ENCODE data around the gene ZNF496. TPM values are rescaled to one million over a fixed set of nuclear protein-coding genes. Genes with fewer than 3 reads are reported as not detected.
"Not testable (repeated sequence)": the region's sequence is repeated elsewhere in the genome, so short reads cannot be mapped to it uniquely, and the experiment has no call there.

The ZNF496 gene
- total and polyA plus RNA-seq, 4 donors = 8.2 to 43.4 (median 15.6) TPM

- Histone ChIP-seq H3K4me1 (ENCODE audit: control insufficient read depth in 5 of 5, insufficient read depth in 5 of 5, low read length in 5 of 5) (no peaks in the 10 kb centered on the region), H3K27ac (ENCODE audit: low read depth in 1 of 2, low read length in 1 of 2) (no peak overlapping the region), H3K27me3 (ENCODE audit: control insufficient read depth in 3 of 3, insufficient read depth in 3 of 3, low read length in 2 of 3) (no peaks in the 10 kb centered on the region), H3K9me3 (ENCODE audit: control insufficient read depth in 4 of 4, insufficient read depth in 3 of 4, low read length in 3 of 4) (peaks cover 0 to 18% (median 0%) of the 10 kb centered on the region in 4 donors), H3K9ac (ENCODE audit: insufficient read depth in 1 of 2, low read length in 2 of 2) (no peak overlapping the region), H3K4me3 (no peak overlapping the region), H3K36me3 (ENCODE audit: control insufficient read depth in 4 of 4, insufficient read depth in 4 of 4, low read length in 4 of 4) (no peaks in the 10 kb centered on the region)
- no peak for DNase-seq
- ATAC-seq (ENCODE audit: insufficient read depth, low FRiP score) = no peak
- TF ChIP-seq CTCF (IDR thresholded peaks at IDR 0.05; ENCODE audit: control extremely low read depth, extremely low read depth) = no peak
- 91 to 92% methylated on average over 5 of the region's 5 CpGs for WGBS, 2 donors
Measured at GRCh38 chr1:247266053-247266452, 65.6 kb downstream of the ZNF496 start.

GRCh38 chr1:247255772-247256171 lies 75.9 kb downstream of the ZNF496 start, which contains the start of gene VN1R5:
TSS of gene VN1R5 (plus strand) at chr1:247256072.
- DNase-seq; H3K27ac ChIP-seq (ENCODE audit: low read depth in 1 of 2, low read length in 1 of 2); H3K4me3 ChIP-seq; H3K9ac ChIP-seq (ENCODE audit: insufficient read depth in 1 of 2, low read length in 2 of 2); H3K9me3 ChIP-seq (ENCODE audit: control insufficient read depth in 4 of 4, insufficient read depth in 3 of 4, low read length in 3 of 4); H3K4me1 ChIP-seq (ENCODE audit: control insufficient read depth in 5 of 5, insufficient read depth in 5 of 5, low read length in 5 of 5); H3K36me3 ChIP-seq (ENCODE audit: control insufficient read depth in 4 of 4, insufficient read depth in 4 of 4, low read length in 4 of 4); ATAC-seq (ENCODE audit: insufficient read depth, low FRiP score); H3K27me3 ChIP-seq (ENCODE audit: control insufficient read depth in 3 of 3, insufficient read depth in 3 of 3, low read length in 2 of 3): not testable (repeated sequence)
- 84 to 89% methylated on average over 1 of the region's 1 CpG for WGBS, 2 donors

GRCh38 chr1:247247568-247247967 lies 84.1 kb downstream of the ZNF496 start:
- TF ChIP-seq CTCF (IDR thresholded peaks at IDR 0.05; ENCODE audit: control extremely low read depth, extremely low read depth) = no peak
- no peak for DNase-seq
- WGBS, 2 donors = 94 to 97% methylated on average over 1 of the region's 1 CpG
- H3K4me3 ChIP-seq = no peak overlapping the region
- H3K4me1 ChIP-seq (ENCODE audit: control insufficient read depth in 5 of 5, insufficient read depth in 5 of 5, low read length in 5 of 5) = no peaks in the 10 kb centered on the region
- no peaks in the 10 kb centered on the region for H3K27me3 ChIP-seq (ENCODE audit: control insufficient read depth in 3 of 3, insufficient read depth in 3 of 3, low read length in 2 of 3)
- no peak overlapping the region for H3K27ac ChIP-seq (ENCODE audit: low read depth in 1 of 2, low read length in 1 of 2)
- ATAC-seq (ENCODE audit: insufficient read depth, low FRiP score) = no peak
- H3K9ac ChIP-seq (ENCODE audit: insufficient read depth in 1 of 2, low read length in 2 of 2) = no peak overlapping the region
- H3K36me3 ChIP-seq (ENCODE audit: control insufficient read depth in 4 of 4, insufficient read depth in 4 of 4, low read length in 4 of 4) = no peaks in the 10 kb centered on the region
- peaks cover 0 to 7% (median 4%) of the 10 kb centered on the region in 4 donors for H3K9me3 ChIP-seq (ENCODE audit: control insufficient read depth in 4 of 4, insufficient read depth in 3 of 4, low read length in 3 of 4)

Small RNA genes within 50 kb of the gene (small RNA-seq; reads per million reads assigned to genes)
- not detected for gene RF00019 (ENCODE audit: low replicate concordance)

Other genes starting within 250 kb of the ZNF496 start
- gene ZNF669, start 227.5 kb downstream of the ZNF496 start, total RNA-seq = 1 to 10 TPM; 6.4 to 7.5 TPM
- gene ZNF669, start 227.5 kb downstream of the ZNF496 start, polyA plus RNA-seq = 1 to 10 TPM; 4.5 to 4.7 TPM
- 10 to 100 TPM; 18.9 to 55.1 TPM for gene ZNF124, start 159.8 kb downstream of the ZNF496 start, total RNA-seq
- gene ZNF124, start 159.8 kb downstream of the ZNF496 start, polyA plus RNA-seq = 1 to 10 TPM; 2.1 to 3.0 TPM
- gene VN1R5, start 75.8 kb downstream of the ZNF496 start, total RNA-seq = not detected
- not detected for gene VN1R5, start 75.8 kb downstream of the ZNF496 start, polyA plus RNA-seq
- 1 to 10 TPM; 4.6 to 6.7 TPM for gene NLRP3, start 84.3 kb upstream of the ZNF496 start, total RNA-seq
- 10 to 100 TPM in 1 of 2 donors, 1 to 10 TPM in 1; 1.3 to 27.9 TPM for gene NLRP3, start 84.3 kb upstream of the ZNF496 start, polyA plus RNA-seq
- gene OR2B11, start 126.2 kb upstream of the ZNF496 start, total RNA-seq = not detected
- under 1 TPM in 1 of 2 donors, not detected in 1; 0.07 TPM for gene OR2B11, start 126.2 kb upstream of the ZNF496 start, polyA plus RNA-seq
- under 1 TPM in 1 of 2 donors, not detected in 1; 0.03 TPM for gene OR2C3, start 204.6 kb upstream of the ZNF496 start, total RNA-seq
- under 1 TPM in 1 of 2 donors, not detected in 1; under 0.01 TPM for gene OR2C3, start 204.6 kb upstream of the ZNF496 start, polyA plus RNA-seq
- gene GCSAML, start 217.3 kb upstream of the ZNF496 start, total RNA-seq = 1 to 10 TPM in 1 of 2 donors, under 1 TPM in 1; 0.40 to 1.4 TPM
- gene GCSAML, start 217.3 kb upstream of the ZNF496 start, polyA plus RNA-seq = under 1 TPM; 0.06 to 0.18 TPM

Measured in lung (tissue), 13 donors.